C1 segment of cervical spinal cord (tissue), 14 donors: ENCODE data around the gene THRB.

Experiments used
- DNase-seq, 14 donors: peaks; one replicate each; lab custom pipeline; 2025; lab: John Stamatoyannopoulos, UW

THRB gene

GRCh38 chr3:24512564-24513197 is 18.0 kb upstream of the THRB start:
- no peak for DNase-seq

GRCh38 chr3:24510030-24510648 is 15.5 kb upstream of the THRB start:
- DNase-seq, result no peak

GRCh38 chr3:24508423-24508839 is 13.8 kb upstream of the THRB start:
- DNase-seq, result no peak

GRCh38 chr3:24507776-24508422 is 13.2 kb upstream of the THRB start:
- DNase-seq, result no peak

GRCh38 chr3:24506966-24507775 is 12.5 kb upstream of the THRB start:
- no peak for DNase-seq

- no peak for DNase-seq
Observed at GRCh38 chr3:24505691-24506550, 11.3 kb upstream of the THRB start.

- no peak for DNase-seq
Observed at GRCh38 chr3:24504772-24505171, 10.1 kb upstream of the THRB start.

GRCh38 chr3:24503616-24504113 is 9.0 kb upstream of the THRB start:
- no peak for DNase-seq

- DNase-seq, result no peak
Observed at GRCh38 chr3:24502690-24503089, 8.0 kb upstream of the THRB start.

GRCh38 chr3:24500806-24501205 is 6.2 kb upstream of the THRB start:
- no peak for DNase-seq

GRCh38 chr3:24499991-24500390 is 5.3 kb upstream of the THRB start:
- DNase-seq, result no peak

- DNase-seq, result no peak
Observed at GRCh38 chr3:24498796-24499195, 4.1 kb upstream of the THRB start.

- DNase-seq, result no peak
Observed at GRCh38 chr3:24498391-24498790, 3.7 kb upstream of the THRB start.

- DNase-seq, result no peak
Observed at GRCh38 chr3:24497942-24498341, 3.3 kb upstream of the THRB start.

GRCh38 chr3:24496529-24497482 is 2.2 kb upstream of the THRB start:
- peak in 6 of 14 donors; percentile 4 to 47 (median 22) for DNase-seq

- DNase-seq, result peak in 6 of 14 donors; percentile 23 to 67 (median 48)
Observed at GRCh38 chr3:24495326-24495994, 810 bp upstream of the THRB start.

GRCh38 chr3:24493746-24494617 is 668 bp downstream of the THRB start:
- DNase-seq, result peak in 11 of 14 donors; percentile 35 to 86 (median 70)

- no peak for DNase-seq
Observed at GRCh38 chr3:24492971-24493551, 1.6 kb downstream of the THRB start.
